Measurements from ENCODE around the gene SHISA9.

GRCh38 chr16:13012601-13013000, 111.2 kb downstream of the SHISA9 start:
- no peak for TF ChIP-seq CTCF (IDR thresholded peaks at IDR 0.05; ENCODE audit: poor library complexity)
- no peak for TF ChIP-seq EZH2 (IDR thresholded peaks at IDR 0.05; ENCODE audit: borderline replicate concordance)

All from hepatocyte (in vitro differentiated cells).